Hepatocyte (in vitro differentiated cells): ENCODE data around the gene SSC5D. TPM values are rescaled to one million over a fixed set of nuclear protein-coding genes. Genes with fewer than 3 reads are reported as not detected.

Experiments used
- DNase-seq: peaks from one replicate; pipeline ENCODE4 v3.0.0-alpha.2; 2016; ENCODE audit warnings: low spot score
- H2AFZ ChIP-seq: fragments of 200-600 bp; sonication (generic); 2 replicates; pipeline ENCODE4 v1.6.0; 2016; ENCODE audit warnings: antibody characterized with exemption, mild to moderate bottlenecking
- H3K27ac ChIP-seq: fragments of 200-600 bp; sonication (generic); 2 replicates; pipeline ENCODE4 v1.5.1; 2016; ENCODE audit warnings: mild to moderate bottlenecking
- H3K27me3 ChIP-seq: fragments of 200-600 bp; sonication (generic); 2 replicates; pipeline ENCODE4 v1.6.1; 2016
- H3K36me3 ChIP-seq: fragments of 200-600 bp; sonication (generic); replicated peaks from 2 replicates; pipeline ENCODE4 v1.5.1; 2016; ENCODE audit warnings: low read depth; ENCODE audit not compliant: insufficient read depth
- H3K4me1 ChIP-seq: fragments of 200-600 bp; sonication (generic); 2 replicates; pipeline ENCODE4 v1.5.1; 2016; ENCODE audit warnings: mild to moderate bottlenecking, moderate library complexity; ENCODE audit not compliant: insufficient read depth
- H3K4me2 ChIP-seq: fragments of 200-600 bp; sonication (generic); 2 replicates; pipeline ENCODE4 v1.6.0; 2016
- H3K4me3 ChIP-seq: fragments of 200-600 bp; sonication (generic); 2 replicates; pipeline ENCODE4 v1.5.1; 2016; ENCODE audit warnings: mild to moderate bottlenecking
- H3K79me2 ChIP-seq: fragments of 200-600 bp; sonication (generic); 2 replicates; pipeline ENCODE4 v1.6.0; 2017; ENCODE audit warnings: mild to moderate bottlenecking
- H3K9me2 ChIP-seq: fragments of 200-600 bp; sonication (generic); replicated peaks from 2 replicates; pipeline ENCODE4 v1.6.0; 2017; ENCODE audit warnings: mild to moderate bottlenecking; ENCODE audit not compliant: insufficient read depth
- H3K9me3 ChIP-seq: fragments of 200-600 bp; sonication (generic); 2 replicates; pipeline ENCODE4 v1.5.1; 2016; ENCODE audit warnings: low read depth, mild to moderate bottlenecking
- H4K20me1 ChIP-seq: fragments of 200-600 bp; sonication (generic); 2 replicates; pipeline ENCODE4 v1.6.0; 2016; ENCODE audit warnings: mild to moderate bottlenecking; ENCODE audit not compliant: insufficient read depth, poor library complexity, severe bottlenecking
- CTCF ChIP-seq: fragments of 200-600 bp; sonication (generic); IDR thresholded peaks from 2 replicates; pipeline ENCODE4 v1.5.1; 2016; ENCODE audit warnings: antibody characterized with exemption, mild to moderate bottlenecking; ENCODE audit not compliant: poor library complexity
- EZH2 ChIP-seq: fragments of 200-600 bp; sonication (generic); IDR thresholded peaks from 2 replicates; pipeline ENCODE4 v1.6.1; 2016; ENCODE audit warnings: antibody characterized with exemption, mild to moderate bottlenecking, borderline replicate concordance
- EZH2phosphoT487 ChIP-seq: fragments of 200-600 bp; sonication (generic); IDR thresholded peaks from one replicate; pipeline ENCODE4 v1.6.1; 2018; ENCODE audit warnings: antibody characterized with exemption, mild to moderate bottlenecking, low read depth, moderate library complexity; ENCODE audit not compliant: unreplicated experiment, severe bottlenecking
- WGBS: methylation state at CpG from one replicate; pipeline ENCODE4 v1.1.6; 2016; ENCODE audit warnings: low lambda C conversion rate; ENCODE audit errors: missing lambda C conversion rate; 5-methylcytosine and 5-hydroxymethylcytosine counted together
- polyA plus RNA-seq: library from polyadenylated mRNA; unstranded; fragments of >200 nt; fragmentation: Nextera tagmentation; extraction: Ambion mirVana; gene quantifications from 2 replicates; pipeline ENCODE4 v1.2.1, GENCODE V29; 2016
- total RNA-seq: library from RNA; depleted of rRNA; stranded (reverse); fragments of >200 nt; gene quantifications from 2 replicates; pipeline ENCODE4 v1.2.3, GENCODE V29; 2014

The SSC5D gene
- total and polyA plus RNA-seq, 2 experiments from 2014 or later, result 0.80 to 5.1 TPM

GRCh38 chr19:55552206-55552605 lies 64.0 kb downstream of the SSC5D start:
- no peaks in the 10 kb centered on the region for H4K20me1 ChIP-seq
- no peak overlapping the region for H2AFZ ChIP-seq
- no peaks in the 10 kb centered on the region for H3K9me2 ChIP-seq
- H3K4me1 ChIP-seq, result peaks cover 12% of the 10 kb centered on the region
- no peak overlapping the region for H3K4me3 ChIP-seq
- TF ChIP-seq CTCF, result no peak
- no peak for TF ChIP-seq EZH2
- no peak for TF ChIP-seq EZH2phosphoT487
- no peaks in the 10 kb centered on the region for H3K27me3 ChIP-seq
- no peak for DNase-seq
- peak overlapping the region; percentile 27 for H3K4me2 ChIP-seq
- WGBS, result 88% methylated on average over 5 of the region's 5 CpGs
- H3K9me3 ChIP-seq, result no peaks in the 10 kb centered on the region
- no peaks in the 10 kb centered on the region for H3K79me2 ChIP-seq
- H3K27ac ChIP-seq, result no peak overlapping the region
- no peaks in the 10 kb centered on the region for H3K36me3 ChIP-seq

GRCh38 chr19:55552620-55553019 lies 64.4 kb downstream of the SSC5D start:
- TF ChIP-seq EZH2phosphoT487 (no peak), EZH2 (no peak), CTCF (no peak)
- H4K20me1 ChIP-seq, result no peaks in the 10 kb centered on the region
- H3K79me2 ChIP-seq, result no peaks in the 10 kb centered on the region
- H3K27ac ChIP-seq, result peak overlapping the region; percentile 43
- 56% methylated on average over 13 of the region's 13 CpGs for WGBS
- no peak overlapping the region for H2AFZ ChIP-seq
- H3K36me3 ChIP-seq, result no peaks in the 10 kb centered on the region
- no peaks in the 10 kb centered on the region for H3K27me3 ChIP-seq
- no peaks in the 10 kb centered on the region for H3K9me3 ChIP-seq
- peak; percentile 38 for DNase-seq
- no peak overlapping the region for H3K4me3 ChIP-seq
- H3K4me2 ChIP-seq, result peak overlapping the region; percentile 27
- H3K9me2 ChIP-seq, result no peaks in the 10 kb centered on the region
- H3K4me1 ChIP-seq, result peaks cover 12% of the 10 kb centered on the region

- H3K79me2 ChIP-seq, result no peaks in the 10 kb centered on the region
- H3K27me3 ChIP-seq, result no peaks in the 10 kb centered on the region
- peaks cover 12% of the 10 kb centered on the region for H3K4me1 ChIP-seq
- H3K27ac ChIP-seq, result peak overlapping the region; percentile 43
- H3K9me2 ChIP-seq, result no peaks in the 10 kb centered on the region
- no peaks in the 10 kb centered on the region for H3K9me3 ChIP-seq
- no peak for TF ChIP-seq CTCF
- no peak for TF ChIP-seq EZH2phosphoT487
- TF ChIP-seq EZH2, result no peak
- H2AFZ ChIP-seq, result peak overlapping the region; percentile 12
- H3K4me3 ChIP-seq, result no peak overlapping the region
- H3K4me2 ChIP-seq, result peak overlapping the region; percentile 27
- H3K36me3 ChIP-seq, result no peaks in the 10 kb centered on the region
- no peak for DNase-seq
- no peaks in the 10 kb centered on the region for H4K20me1 ChIP-seq
- WGBS, result 53% methylated on average over 9 of the region's 13 CpGs
Observed at GRCh38 chr19:55553217-55554182, 65.3 kb downstream of the SSC5D start.
